DMS 273 (cell line): ENCODE results near the gene CDK5RAP2.
A peak's percentile ranks its signal among the peaks of the same experiment; 100 is the strongest.

ENCODE experiments used
- DNase-seq: peaks from one replicate; lab custom pipeline; 2025; ENCODE audit not compliant: unreplicated experiment; lab: John Stamatoyannopoulos, UW

Gene CDK5RAP2

DNA sequence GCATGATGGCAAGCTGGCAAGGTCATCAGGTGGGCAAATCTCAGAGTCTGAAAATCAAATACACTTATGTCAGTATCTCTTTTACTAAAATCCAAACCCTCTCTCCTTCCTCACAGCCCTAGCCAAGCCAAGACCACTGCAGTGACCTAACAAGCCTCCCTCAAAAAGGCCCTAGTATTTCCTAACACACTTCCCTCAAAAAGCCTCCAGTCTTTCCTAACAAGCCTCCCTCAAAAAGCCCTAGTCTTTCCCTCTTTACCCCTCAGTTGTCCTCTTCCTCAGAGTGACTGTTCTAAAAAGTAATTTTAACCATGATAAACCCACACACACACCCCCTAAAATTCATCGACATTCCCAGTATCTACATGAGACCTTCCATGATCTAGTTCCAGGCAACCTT, 140.0 kb downstream of the CDK5RAP2 start:
- DNase-seq, result no peak

GRCh38 chr9:120438836-120439546, 141.0 kb downstream of the CDK5RAP2 start:
- DNase-seq, result peak; percentile 42

DNA sequence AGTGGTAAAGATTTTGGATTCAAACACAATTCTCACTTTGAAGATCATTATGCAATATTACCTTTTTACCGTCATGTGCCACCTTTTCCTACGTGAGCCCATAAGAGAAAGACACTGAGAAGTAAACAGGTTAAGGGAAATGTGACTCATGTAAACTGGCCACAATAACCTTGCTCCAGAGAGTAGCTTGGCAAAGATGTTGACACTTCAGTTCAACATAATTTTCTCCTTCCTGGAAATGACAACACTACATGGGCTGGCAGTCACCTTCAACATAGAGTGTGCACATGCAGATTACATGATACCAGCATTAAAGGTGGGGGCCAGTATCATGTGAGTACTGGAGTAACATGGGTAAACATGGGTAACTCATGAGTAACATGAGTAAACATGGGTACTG, 141.9 kb downstream of the CDK5RAP2 start:
- DNase-seq, result no peak

- DNase-seq, result no peak
These were observed 142.9 kb downstream of the CDK5RAP2 start for GRCh38 chr9:120436983-120437475.

GRCh38 chr9:120436446-120436845, 143.5 kb downstream of the CDK5RAP2 start:
- DNase-seq, result no peak

GRCh38 chr9:120435091-120435490, 144.9 kb downstream of the CDK5RAP2 start:
- DNase-seq, result no peak

DNA sequence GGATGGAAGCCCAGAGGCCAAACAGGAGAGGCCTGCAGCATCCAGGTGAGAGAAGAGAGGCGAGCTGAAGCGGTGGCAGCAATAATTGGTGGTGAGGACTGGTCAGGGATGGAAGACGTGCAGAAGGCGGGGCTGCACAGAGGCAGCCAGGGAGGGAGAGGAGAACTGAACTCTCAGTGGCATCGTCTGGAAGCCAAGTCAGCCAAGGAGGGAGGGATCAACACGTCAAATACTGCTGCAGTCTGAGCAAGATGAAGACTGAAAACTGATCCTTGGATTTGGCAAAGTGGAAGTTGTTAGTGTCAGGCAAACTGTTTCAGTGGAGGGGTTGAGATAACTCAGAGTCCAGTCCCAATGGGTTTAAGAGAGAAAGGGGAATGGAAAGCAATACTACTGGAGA, 145.4 kb downstream of the CDK5RAP2 start:
- DNase-seq, result no peak

DNA sequence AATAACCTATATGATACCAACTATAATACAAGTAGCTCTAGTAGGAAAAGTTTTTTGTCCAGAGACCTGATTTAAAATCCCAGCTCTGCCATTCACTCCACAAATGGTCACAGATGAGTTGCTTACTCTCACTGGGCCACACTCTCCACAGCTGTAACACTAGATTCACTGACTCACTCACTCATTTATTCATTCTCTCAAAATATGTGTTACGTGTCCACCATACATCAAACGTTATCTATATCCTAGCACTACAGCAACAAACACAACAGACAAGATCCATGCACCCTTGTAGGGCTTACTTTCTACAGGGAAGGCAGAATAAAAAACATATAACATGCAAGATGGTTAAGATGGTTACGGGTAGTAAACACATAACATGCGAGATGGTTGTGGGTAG, 146.3 kb downstream of the CDK5RAP2 start:
- no peak for DNase-seq

DNA sequence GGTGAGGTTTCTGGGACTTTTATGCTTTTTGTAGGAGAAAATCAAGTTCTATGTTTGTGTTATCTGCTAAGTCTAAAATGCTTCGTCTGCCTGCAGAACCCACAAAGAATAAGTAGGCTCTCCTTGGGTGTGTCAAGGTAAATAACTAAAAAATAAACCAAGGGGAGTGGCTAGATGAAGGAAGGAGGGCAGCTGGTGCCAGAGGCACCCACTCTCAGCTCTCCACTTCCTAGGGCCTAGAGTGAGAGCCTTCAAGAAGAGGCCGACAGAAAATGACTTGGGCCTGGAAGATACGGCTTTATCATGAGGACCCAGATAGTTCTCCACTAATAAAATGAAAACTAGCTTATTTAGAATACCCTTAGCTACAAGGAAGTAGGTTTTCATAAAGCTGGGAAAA, 147.4 kb downstream of the CDK5RAP2 start:
- DNase-seq, result no peak

DNA sequence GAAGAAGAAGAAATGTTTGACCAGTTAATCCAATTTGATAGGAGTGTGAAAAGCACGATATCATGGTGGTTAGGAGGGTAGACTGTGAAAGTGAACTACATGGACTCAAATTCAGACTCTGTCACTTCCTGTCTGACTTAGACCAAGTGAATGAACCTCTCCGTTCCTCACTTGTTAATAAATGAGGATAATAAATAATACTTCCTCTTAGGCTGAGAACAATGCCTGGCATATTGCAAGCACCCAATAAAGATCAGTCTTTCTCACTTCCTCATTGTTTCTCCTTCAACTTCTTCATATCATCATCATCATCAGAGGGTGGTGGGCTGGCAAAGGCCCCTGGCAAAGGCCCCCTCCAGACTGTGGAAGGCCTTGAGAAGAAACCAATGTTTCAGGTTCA, 148.7 kb downstream of the CDK5RAP2 start:
- no peak for DNase-seq

GRCh38 chr9:120424248-120424647, 155.7 kb downstream of the CDK5RAP2 start:
- no peak for DNase-seq

DNA sequence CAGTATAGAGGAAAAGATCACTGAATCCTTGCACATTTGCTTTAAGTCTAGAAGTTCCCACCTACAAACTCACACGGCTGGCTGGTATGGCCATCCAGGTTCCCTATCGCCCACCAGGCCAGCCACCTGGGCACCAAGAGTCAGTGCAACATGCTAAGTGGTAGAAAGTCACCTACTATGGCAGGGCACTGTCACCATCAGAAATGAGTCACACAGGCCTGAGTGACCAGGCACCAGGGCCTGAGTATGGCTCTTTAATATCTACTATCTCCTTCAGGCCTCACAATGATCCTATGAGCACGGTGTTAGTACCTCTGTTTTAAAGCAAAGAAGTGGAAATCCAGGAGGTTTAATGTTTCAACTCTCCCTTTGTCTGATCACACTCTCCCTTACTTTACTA, 156.2 kb downstream of the CDK5RAP2 start:
- DNase-seq, result no peak

DNA sequence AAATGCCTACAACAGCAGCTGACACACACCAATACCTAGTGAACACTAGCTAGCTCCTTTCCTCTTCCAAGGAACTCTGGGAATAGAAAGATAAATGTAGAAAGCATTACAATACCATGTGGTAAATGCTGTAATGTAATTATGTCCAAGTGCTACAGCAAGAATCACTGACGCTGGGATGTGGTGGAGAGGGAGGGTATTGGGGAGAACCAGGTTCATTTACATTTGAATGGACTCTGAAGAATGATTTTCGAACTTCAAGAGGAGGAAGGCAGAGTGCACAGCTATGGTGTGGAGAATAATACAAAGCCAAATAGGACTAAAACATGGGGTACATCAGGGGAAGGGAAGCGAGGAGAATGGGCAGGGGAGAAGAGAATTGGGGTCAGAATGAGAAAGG, 158.0 kb downstream of the CDK5RAP2 start:
- DNase-seq, result no peak

DNA sequence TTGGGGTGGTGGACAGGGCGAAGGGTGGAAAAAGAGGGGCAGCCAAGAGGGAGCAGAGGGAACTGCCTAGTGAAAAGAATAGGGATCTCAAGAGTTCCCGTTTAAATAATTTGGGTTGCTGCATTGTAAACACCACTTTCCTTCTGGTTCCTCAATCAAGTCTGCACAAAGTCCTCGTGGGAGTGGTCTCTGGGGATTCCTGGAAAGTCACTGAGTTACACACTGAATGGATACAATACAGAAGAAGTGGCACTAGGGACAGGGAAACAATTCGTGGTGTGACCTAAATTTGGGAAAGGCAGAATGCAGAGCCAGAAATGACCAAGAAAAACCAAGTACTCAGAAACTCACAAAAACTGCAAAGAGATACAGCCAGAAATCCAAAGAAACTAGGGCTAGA, 161.7 kb downstream of the CDK5RAP2 start:
- no peak for DNase-seq

GRCh38 chr9:120416781-120417427, 163.1 kb downstream of the CDK5RAP2 start:
- DNase-seq, result no peak

DNA sequence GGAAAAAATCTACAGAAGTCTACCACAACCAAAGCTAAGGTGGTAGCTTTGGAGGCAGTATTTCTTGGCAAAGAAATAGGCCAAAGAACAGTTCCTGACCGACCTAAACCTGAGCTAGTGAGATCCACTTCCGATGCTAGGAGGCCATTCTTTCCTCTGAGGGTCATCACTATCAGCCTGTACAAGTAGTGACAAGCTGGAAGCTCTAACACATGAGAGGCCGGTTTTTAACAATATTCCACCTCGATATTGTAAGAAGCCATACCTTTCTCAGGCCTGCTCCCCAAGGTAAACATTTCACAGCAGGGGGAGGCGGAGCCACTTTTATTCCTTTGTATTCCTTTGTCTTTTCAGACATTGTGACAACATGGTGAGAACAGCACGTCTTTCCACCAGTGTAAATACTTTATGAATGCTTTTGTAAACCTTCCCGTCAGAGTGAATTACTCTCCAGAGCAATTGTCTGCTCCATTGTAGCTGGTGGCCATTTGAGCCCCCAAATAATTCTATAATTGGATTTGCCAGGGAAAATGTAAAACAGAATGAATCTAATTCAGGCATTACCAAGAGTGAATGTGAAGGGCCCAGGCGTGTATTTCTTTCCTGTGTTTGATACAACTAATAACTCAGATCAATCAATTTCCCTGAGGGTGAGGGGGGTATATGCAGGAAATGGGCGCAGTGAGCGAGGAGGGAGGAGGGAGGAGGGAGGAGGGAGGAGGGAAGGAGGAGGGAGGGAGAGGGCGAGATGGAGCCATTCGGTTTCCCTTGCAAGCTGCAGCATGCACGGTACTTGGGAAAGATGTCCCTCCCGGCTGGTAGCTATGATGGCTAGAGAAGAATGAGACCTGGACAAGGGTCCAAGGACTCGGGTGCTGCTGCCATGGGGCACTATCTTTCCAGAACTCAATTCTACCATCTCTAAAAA, 166.6 kb downstream of the CDK5RAP2 start:
- no peak for DNase-seq

DNA sequence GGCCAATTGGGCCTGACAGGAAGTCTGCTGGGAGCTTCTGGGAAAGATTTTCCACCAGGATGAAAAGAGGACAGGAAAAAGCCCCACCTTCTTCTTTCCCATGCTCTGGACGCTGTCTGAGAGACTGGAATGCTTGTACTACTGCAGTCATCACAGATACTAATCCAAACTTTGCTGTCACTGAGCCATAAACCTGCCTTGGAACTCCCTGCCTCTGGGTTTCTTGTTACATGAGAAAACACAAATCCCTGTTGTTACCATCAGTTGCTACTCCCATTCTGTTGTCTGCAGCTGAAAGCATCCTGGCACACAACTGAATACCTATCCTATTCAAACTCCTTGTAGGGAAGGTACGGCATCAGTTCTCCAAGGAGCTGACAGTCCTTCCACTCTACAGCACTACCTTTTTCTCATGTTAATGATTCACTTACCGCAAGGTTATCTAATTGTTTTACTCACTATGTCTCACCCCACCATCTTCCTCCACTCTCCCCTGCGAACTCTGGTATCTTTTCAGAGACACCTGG, 167.5 kb downstream of the CDK5RAP2 start:
- DNase-seq, result no peak

DNA sequence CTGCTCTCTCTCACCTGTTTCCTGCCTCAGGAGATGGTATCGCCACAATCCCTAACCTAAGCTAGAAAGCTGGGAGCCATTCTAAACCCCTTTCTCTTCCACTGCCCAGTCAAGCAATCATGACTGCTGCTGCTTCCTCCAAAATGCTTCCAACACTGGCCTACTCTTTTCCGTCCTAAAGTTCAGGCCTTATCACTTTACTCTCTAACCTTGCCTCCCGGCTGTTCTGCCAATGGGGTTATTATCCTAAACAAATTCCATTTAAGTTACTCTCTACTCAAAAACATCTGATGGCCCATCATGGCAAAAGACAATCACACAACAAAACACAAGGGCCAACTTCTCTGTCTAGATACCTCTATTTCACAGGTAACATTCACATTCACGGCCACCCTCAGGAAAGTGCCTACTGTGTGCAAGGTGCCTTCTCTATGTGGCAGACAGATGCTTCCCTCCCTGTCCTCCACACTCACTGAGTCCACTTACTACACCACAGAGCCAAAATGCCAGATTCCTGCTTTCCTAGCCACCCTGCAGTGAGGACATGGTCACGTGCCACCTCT, 168.0 kb downstream of the CDK5RAP2 start:
- DNase-seq, result no peak

DNA sequence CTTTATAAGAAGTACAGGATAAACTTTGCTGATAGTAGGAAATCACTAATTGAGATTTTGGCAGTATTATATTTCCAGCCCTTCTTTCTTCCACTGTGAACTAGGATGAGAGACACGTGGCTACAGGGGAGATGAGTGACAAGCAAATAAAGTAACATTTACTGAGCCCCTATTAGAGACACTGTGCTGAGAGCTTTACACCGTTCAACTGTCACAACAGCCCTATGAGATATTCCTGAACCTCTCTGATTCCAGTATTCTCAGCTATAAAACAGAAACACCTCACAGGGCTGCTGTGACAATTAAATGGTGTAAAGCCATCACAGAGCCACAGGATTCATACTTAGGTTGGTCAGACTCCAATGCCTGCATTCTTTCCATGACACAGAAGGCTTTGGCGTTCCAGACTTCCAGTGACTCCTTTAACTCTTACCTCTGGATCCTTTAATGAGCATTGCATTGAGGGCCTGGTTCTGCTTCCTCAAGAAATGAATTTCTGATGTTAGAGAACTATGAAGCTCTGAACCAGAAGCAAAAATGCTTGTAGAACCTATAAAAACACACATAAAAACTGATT, 169.0 kb downstream of the CDK5RAP2 start:
- no peak for DNase-seq

DNA sequence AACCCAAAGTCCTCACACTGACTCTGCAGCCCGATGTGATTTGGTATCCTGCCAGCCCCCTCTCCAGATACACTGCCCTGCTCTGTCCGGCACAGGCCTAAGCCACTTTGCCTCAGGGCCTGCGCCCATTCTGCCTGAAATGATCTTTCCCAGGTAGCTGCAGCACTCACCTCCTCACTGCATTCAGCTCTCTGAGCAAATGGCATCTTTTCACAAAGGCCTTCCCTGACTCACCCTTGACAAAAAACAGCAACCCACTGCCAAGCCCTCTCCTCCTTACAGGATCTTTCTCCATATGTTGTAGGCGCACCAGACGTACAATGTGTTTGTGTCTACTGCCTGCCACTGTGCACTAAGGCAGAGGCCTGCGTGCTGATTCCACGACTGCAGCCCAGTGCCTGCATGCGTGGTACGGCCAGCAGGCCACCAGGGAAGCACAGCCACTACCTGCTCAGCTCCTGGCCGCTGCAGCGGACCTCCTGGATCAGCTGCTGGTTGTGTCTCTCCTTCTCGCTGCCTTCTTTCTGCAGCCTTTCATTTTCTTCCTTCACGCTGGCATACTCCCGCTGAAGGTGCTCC, 171.2 kb downstream of the CDK5RAP2 start:
- no peak for DNase-seq
